HG02943 (cell line): ENCODE data around the gene NOSIP.

Experiments
- ATAC-seq: cut with Tn5 transposase; IDR thresholded peaks from one replicate; pipeline ENCODE4 v1.9.1; 2021; ENCODE audit warnings: mild to moderate bottlenecking, low read depth, moderate library complexity; ENCODE audit not compliant: unreplicated experiment

NOSIP gene

GRCh38 chr19:49574206-49574755 is 6.1 kb downstream of the NOSIP start:
- ATAC-seq = no peak

- no peak for ATAC-seq
These were observed 6.9 kb downstream of the NOSIP start for GRCh38 chr19:49573425-49573824.

- no peak for ATAC-seq
These were observed 7.3 kb downstream of the NOSIP start for GRCh38 chr19:49573009-49573408.

GRCh38 chr19:49570997-49571676 is 9.2 kb downstream of the NOSIP start:
- ATAC-seq = no peak

- ATAC-seq = no peak
These were observed 10.1 kb downstream of the NOSIP start for GRCh38 chr19:49570138-49570856.

- no peak for ATAC-seq
These were observed 12.4 kb downstream of the NOSIP start for GRCh38 chr19:49567861-49568441.

- ATAC-seq = no peak
These were observed 14.1 kb downstream of the NOSIP start for GRCh38 chr19:49566302-49566701.

- ATAC-seq = no peak
These were observed 15.1 kb downstream of the NOSIP start for GRCh38 chr19:49565261-49565660.

GRCh38 chr19:49564616-49565045 is 15.7 kb downstream of the NOSIP start:
- no peak for ATAC-seq

- ATAC-seq = no peak
These were observed 19.9 kb downstream of the NOSIP start for GRCh38 chr19:49560358-49560900.

GRCh38 chr19:49559928-49560327 is 20.4 kb downstream of the NOSIP start:
- no peak for ATAC-seq

GRCh38 chr19:49559443-49559842 is 20.9 kb downstream of the NOSIP start:
- ATAC-seq = no peak

GRCh38 chr19:49558591-49558990 is 21.8 kb downstream of the NOSIP start:
- ATAC-seq = no peak

GRCh38 chr19:49557641-49558325 is 22.6 kb downstream of the NOSIP start:
- ATAC-seq = no peak

GRCh38 chr19:49556412-49557398 is 23.7 kb downstream of the NOSIP start:
- no peak for ATAC-seq

GRCh38 chr19:49555600-49556411 is 24.6 kb downstream of the NOSIP start:
- no peak for ATAC-seq

- no peak for ATAC-seq
These were observed 25.6 kb downstream of the NOSIP start for GRCh38 chr19:49554701-49555181.

- no peak for ATAC-seq
These were observed 26.7 kb downstream of the NOSIP start for GRCh38 chr19:49553451-49554271.
